ENCODE measurements around the gene AIFM3.

GRCh38 chr22:20951932-20952380 lies 15.1 kb upstream of the AIFM3 start:
- TF ChIP-seq POLR2AphosphoS5 (IDR thresholded peaks at IDR 0.05) (no peak), POLR2A (IDR thresholded peaks at IDR 0.05) (no peak)

Data from transverse colon (tissue), 3 donors.